Epithelial cell of umbilical artery (primary cell): Measurements from ENCODE around the gene LILRB1. TPM values are rescaled to one million over a fixed set of nuclear protein-coding genes. Genes with fewer than 3 reads are reported as not detected.

ENCODE experiments used
- total RNA-seq: library from RNA; depleted of rRNA; stranded (reverse); fragments of >200 nt; gene quantifications from 2 replicates; pipeline ENCODE4 v1.2.3, GENCODE V29; 2014

Gene LILRB1
- total RNA-seq: not detected in 2 replicates

GRCh38 chr19:54630262-54630661 is at the start of gene LILRB1:
TSS of gene LILRB1 (plus strand) at chr19:54630484. CDS start at chr19:54631074, 590 bp downstream.

GRCh38 chr19:54593445-54593844 is 36.8 kb upstream of the LILRB1 start, which contains the start of gene LILRA1:
TSS of gene LILRA1 (plus strand) at chr19:54593632. CDS start at chr19:54594245, 613 bp downstream.

GRCh38 chr19:54662730-54663129 is 32.4 kb downstream of the LILRB1 start, which contains the start of gene LILRB4:
TSS of gene LILRB4 (plus strand) at chr19:54662985. CDS start at chr19:54663034, 49 bp downstream.

Other genes starting within 250 kb of the LILRB1 start
- not detected in 2 replicates for gene TTYH1, start 215.0 kb upstream of the LILRB1 start, total RNA-seq
- gene LENG8, start 181.3 kb upstream of the LILRB1 start, total RNA-seq: 14.3 and 34.3 TPM in 2 replicates
- 5.6 and 7.5 TPM in 2 replicates for gene LENG9, start 166.7 kb upstream of the LILRB1 start, total RNA-seq
- 29.6 and 40.3 TPM in 2 replicates for gene CDC42EP5, start 157.2 kb upstream of the LILRB1 start, total RNA-seq
- gene LAIR2, start 127.7 kb upstream of the LILRB1 start, total RNA-seq: not detected in 2 replicates
- gene LILRA2, start 56.7 kb upstream of the LILRB1 start, total RNA-seq: not detected in 2 replicates
- not detected in 2 replicates for gene LILRA1, start 36.9 kb upstream of the LILRB1 start, total RNA-seq
- gene LILRB4, start 32.5 kb downstream of the LILRB1 start, total RNA-seq: not detected in 2 replicates
- gene KIR3DL3, start 94.0 kb downstream of the LILRB1 start, total RNA-seq: not detected in 2 replicates
- gene KIR2DL3, start 108.0 kb downstream of the LILRB1 start, total RNA-seq: not detected in 2 replicates
- gene KIR2DL1, start 139.3 kb downstream of the LILRB1 start, total RNA-seq: not detected in 2 replicates
- gene KIR2DL4, start 173.1 kb downstream of the LILRB1 start, total RNA-seq: not detected in 2 replicates
- not detected in 2 replicates for gene KIR3DL1, start 186.0 kb downstream of the LILRB1 start, total RNA-seq
- gene KIR2DS4, start 202.2 kb downstream of the LILRB1 start, total RNA-seq: not detected in 2 replicates
- not detected in 2 replicates for gene KIR3DL2, start 220.0 kb downstream of the LILRB1 start, total RNA-seq
- gene FCAR, start 243.8 kb downstream of the LILRB1 start, total RNA-seq: not detected in 2 replicates